ENCODE results near the gene NUDT22. TPM values are rescaled to one million over a fixed set of nuclear protein-coding genes. Genes with fewer than 3 reads are reported as not detected.

Gene NUDT22
- total RNA-seq, 1 donor from 2014 or later = 79.4 TPM

DNA sequence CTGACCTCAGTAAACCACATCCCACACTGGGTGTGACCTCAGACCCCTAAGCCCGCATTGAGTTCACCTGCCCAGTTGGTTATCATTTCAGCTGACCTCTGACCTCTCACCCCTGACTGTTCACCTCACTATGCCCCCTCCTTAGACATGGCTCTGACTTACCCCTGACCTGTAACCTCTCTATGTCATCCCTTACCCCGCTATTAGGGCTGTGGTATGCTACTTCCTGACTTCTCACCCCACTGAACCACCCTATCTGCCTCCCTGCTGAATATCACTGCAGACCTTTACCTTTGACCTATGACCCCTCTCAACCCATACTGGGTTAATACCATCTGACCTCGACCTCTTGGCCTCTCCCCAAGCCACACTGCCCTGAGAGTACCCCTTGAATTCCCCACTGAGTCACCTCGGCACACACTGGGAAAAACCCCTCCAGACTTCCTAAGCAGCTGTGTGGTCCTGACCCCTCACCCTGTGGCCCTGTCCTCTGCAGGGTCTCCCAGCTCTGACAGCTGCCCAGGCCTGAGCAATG lies 33.5 kb downstream of the NUDT22 start:
- Mint-ChIP-seq H3K9me3 (no peaks in the 10 kb centered on the region), H3K27ac (peak overlapping the region; percentile 8), H3K4me3 (no peak overlapping the region), H3K4me1 (ENCODE audit: low read depth) (peaks cover 12% of the 10 kb centered on the region), H3K36me3 (ENCODE audit: low read depth) (peaks cover 15% of the 10 kb centered on the region), H3K27me3 (ENCODE audit: insufficient read depth) (no peaks in the 10 kb centered on the region)
- DNase-seq (ENCODE audit: low spot score) = no peak
- intact Hi-C loops (cut with micrococcal nuclease) = no loop called here

DNA sequence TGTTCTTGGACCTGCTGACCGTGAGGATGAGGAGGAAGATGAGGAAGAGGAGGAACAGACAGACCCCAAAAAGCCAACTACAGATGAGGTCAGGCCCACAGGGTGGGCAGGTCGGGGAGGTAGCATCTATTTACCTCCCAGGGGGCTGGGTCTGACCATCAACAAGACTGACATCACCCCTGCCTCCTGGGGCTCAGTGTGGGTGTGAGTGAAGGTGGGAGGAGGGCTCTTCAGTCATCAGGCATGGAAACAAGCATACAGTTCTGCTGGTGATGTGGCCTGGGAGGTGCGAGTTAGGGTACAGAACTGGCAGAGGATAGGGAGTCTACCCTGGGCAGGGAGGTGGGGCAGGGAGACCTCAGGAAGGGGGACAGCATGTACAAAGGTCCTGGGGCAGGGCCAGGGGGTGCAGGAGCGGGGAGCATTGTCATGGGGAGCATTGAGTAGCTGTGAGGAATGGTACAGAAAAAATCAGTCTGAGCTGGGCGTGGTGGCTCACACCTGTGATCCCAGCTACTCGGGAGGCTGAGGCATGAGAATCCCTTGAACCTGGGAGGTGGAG lies 34.2 kb downstream of the NUDT22 start:
- no peaks in the 10 kb centered on the region for H3K9me3 Mint-ChIP-seq
- no peak overlapping the region for H3K4me3 Mint-ChIP-seq
- peaks cover 12% of the 10 kb centered on the region for H3K4me1 Mint-ChIP-seq (ENCODE audit: low read depth)
- H3K27ac Mint-ChIP-seq = peak overlapping the region; percentile 36
- DNase-seq (ENCODE audit: low spot score) = no peak
- H3K36me3 Mint-ChIP-seq (ENCODE audit: low read depth) = peaks cover 15% of the 10 kb centered on the region
- no peaks in the 10 kb centered on the region for H3K27me3 Mint-ChIP-seq (ENCODE audit: insufficient read depth)
- intact Hi-C loops (cut with micrococcal nuclease) = no loop called here

- no peak overlapping the region for H3K27ac Mint-ChIP-seq
- no peak overlapping the region for H3K4me3 Mint-ChIP-seq
- no peak for DNase-seq (ENCODE audit: low spot score)
- H3K36me3 Mint-ChIP-seq (ENCODE audit: low read depth) = peaks cover 17% of the 10 kb centered on the region
- H3K27me3 Mint-ChIP-seq (ENCODE audit: insufficient read depth) = no peaks in the 10 kb centered on the region
- intact Hi-C loops (cut with micrococcal nuclease) = no loop called here
- H3K4me1 Mint-ChIP-seq (ENCODE audit: low read depth) = peaks cover 12% of the 10 kb centered on the region
- H3K9me3 Mint-ChIP-seq = no peaks in the 10 kb centered on the region
Observed at GRCh38 chr11:64261556-64262080, 35.5 kb downstream of the NUDT22 start.

- Mint-ChIP-seq H3K27me3 (ENCODE audit: insufficient read depth) (no peaks in the 10 kb centered on the region), H3K27ac (no peak overlapping the region), H3K36me3 (ENCODE audit: low read depth) (peaks cover 17% of the 10 kb centered on the region), H3K4me1 (ENCODE audit: low read depth) (peaks cover 12% of the 10 kb centered on the region), H3K9me3 (no peaks in the 10 kb centered on the region), H3K4me3 (no peak overlapping the region)
- intact Hi-C loops (cut with micrococcal nuclease) = no loop called here
- no peak for DNase-seq (ENCODE audit: low spot score)
Observed at GRCh38 chr11:64262271-64263002, 36.4 kb downstream of the NUDT22 start.

DNA sequence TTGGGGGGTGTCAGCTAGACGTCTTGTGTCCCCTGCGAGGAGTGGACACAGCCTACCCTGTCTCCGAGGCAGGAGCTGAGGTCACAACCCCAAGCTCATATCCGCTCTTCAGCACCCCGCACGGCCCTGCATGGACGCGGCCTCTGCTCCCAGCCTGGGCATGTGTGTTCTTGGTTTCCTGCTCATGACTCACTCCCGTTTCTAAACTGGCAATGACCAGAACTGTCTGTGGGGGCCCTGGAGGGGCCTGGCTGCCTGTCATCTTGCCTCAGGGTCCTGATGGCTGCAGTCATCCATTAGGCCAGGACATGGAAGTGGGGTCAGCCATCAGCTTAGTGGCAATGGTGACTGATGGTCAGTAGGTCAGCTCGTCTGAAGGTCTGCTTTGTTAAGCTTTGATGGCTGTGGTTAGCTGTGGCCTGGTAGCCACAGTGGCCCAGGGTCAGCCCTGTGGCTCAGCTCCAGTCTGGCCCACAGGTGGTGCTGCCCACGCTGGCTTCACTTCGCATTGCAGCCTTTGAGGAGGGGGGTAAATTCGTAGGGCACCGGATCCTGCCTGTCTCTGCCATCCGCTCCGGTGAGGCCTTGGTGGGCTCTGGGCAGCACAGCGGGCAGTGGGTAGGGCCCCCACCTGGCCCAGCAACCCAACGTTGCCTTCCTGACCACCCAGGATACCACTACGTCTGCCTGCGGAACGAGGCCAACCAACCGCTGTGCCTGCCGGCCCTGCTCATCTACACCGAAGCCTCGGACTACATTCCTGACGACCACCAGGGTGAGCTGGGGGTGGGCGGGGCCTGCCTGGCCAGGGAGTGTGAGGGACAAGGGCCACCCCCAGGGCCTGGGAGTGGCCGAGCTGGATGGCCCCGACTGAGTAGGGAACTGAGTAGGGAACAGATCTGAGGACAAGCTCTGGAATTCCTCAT lies 37.2 kb downstream of the NUDT22 start:
- no peak for DNase-seq (ENCODE audit: low spot score)
- Mint-ChIP-seq H3K36me3 (ENCODE audit: low read depth) (peaks cover 20% of the 10 kb centered on the region), H3K27me3 (ENCODE audit: insufficient read depth) (no peaks in the 10 kb centered on the region), H3K4me1 (ENCODE audit: low read depth) (peaks cover 19% of the 10 kb centered on the region), H3K27ac (no peak overlapping the region), H3K4me3 (no peak overlapping the region), H3K9me3 (no peaks in the 10 kb centered on the region)
- intact Hi-C loops (cut with micrococcal nuclease) = no loop called here

- H3K27ac Mint-ChIP-seq = no peak overlapping the region
Observed at GRCh38 chr11:64263947-64264317, 37.9 kb downstream of the NUDT22 start.

GRCh38 chr11:64264371-64264852 lies 38.3 kb downstream of the NUDT22 start:
- peaks cover 21% of the 10 kb centered on the region for H3K36me3 Mint-ChIP-seq (ENCODE audit: low read depth)
- DNase-seq (ENCODE audit: low spot score) = no peak
- H3K27ac Mint-ChIP-seq = no peak overlapping the region
- H3K9me3 Mint-ChIP-seq = no peaks in the 10 kb centered on the region
- no peaks in the 10 kb centered on the region for H3K27me3 Mint-ChIP-seq (ENCODE audit: insufficient read depth)
- H3K4me1 Mint-ChIP-seq (ENCODE audit: low read depth) = peaks cover 25% of the 10 kb centered on the region
- intact Hi-C loops (cut with micrococcal nuclease) = no loop called here
- no peak overlapping the region for H3K4me3 Mint-ChIP-seq

More at GRCh38 chr11:64263947-64264317, 37.9 kb downstream of the NUDT22 start:
- Mint-ChIP-seq H3K9me3 (no peaks in the 10 kb centered on the region), H3K4me3 (no peak overlapping the region), H3K27me3 (ENCODE audit: insufficient read depth) (no peaks in the 10 kb centered on the region), H3K4me1 (ENCODE audit: low read depth) (peaks cover 25% of the 10 kb centered on the region), H3K36me3 (ENCODE audit: low read depth) (peaks cover 21% of the 10 kb centered on the region)
- intact Hi-C loops (cut with micrococcal nuclease) = no loop called here
- DNase-seq (ENCODE audit: low spot score) = no peak

GRCh38 chr11:64265176-64266160 lies 39.4 kb downstream of the NUDT22 start:
- no peak overlapping the region for H3K27ac Mint-ChIP-seq
- no peaks in the 10 kb centered on the region for H3K9me3 Mint-ChIP-seq
- DNase-seq (ENCODE audit: low spot score) = no peak
- H3K4me3 Mint-ChIP-seq = no peak overlapping the region
- H3K36me3 Mint-ChIP-seq (ENCODE audit: low read depth) = peaks cover 11% of the 10 kb centered on the region
- no peaks in the 10 kb centered on the region for H3K27me3 Mint-ChIP-seq (ENCODE audit: insufficient read depth)
- H3K4me1 Mint-ChIP-seq (ENCODE audit: low read depth) = peaks cover 21% of the 10 kb centered on the region
- intact Hi-C loops (cut with micrococcal nuclease) = no loop called here

DNA sequence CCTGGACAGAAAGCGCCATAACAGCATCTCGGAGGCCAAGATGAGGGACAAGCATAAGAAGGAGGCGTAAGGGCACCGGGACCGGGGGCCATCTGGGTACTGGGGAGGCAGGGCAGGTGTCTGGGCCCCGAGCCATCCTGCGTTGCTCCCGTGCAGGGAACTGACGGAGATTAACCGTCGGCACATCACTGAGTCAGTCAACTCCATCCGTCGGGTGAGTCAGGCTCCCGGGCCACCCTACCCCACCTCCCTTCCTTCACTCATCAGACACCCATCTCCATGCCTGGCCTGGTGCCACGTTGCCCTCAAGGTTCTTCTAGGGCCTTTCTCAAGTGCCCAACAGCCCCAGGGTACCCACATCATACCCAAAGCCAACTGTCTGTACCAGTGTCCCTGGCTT lies 40.3 kb downstream of the NUDT22 start:
- Mint-ChIP-seq H3K27ac (no peak overlapping the region), H3K27me3 (ENCODE audit: insufficient read depth) (no peaks in the 10 kb centered on the region), H3K4me3 (no peak overlapping the region), H3K9me3 (no peaks in the 10 kb centered on the region), H3K36me3 (ENCODE audit: low read depth) (peaks cover 11% of the 10 kb centered on the region), H3K4me1 (ENCODE audit: low read depth) (peaks cover 21% of the 10 kb centered on the region)
- intact Hi-C loops (cut with micrococcal nuclease) = no loop called here
- DNase-seq (ENCODE audit: low spot score) = no peak

GRCh38 chr11:64267207-64267945 lies 41.3 kb downstream of the NUDT22 start:
- Mint-ChIP-seq H3K4me1 (ENCODE audit: low read depth) (peaks cover 28% of the 10 kb centered on the region), H3K27ac (peak overlapping the region; percentile 51), H3K4me3 (peak overlapping the region; percentile 49), H3K36me3 (ENCODE audit: low read depth) (peaks cover 11% of the 10 kb centered on the region), H3K27me3 (ENCODE audit: insufficient read depth) (no peaks in the 10 kb centered on the region), H3K9me3 (no peaks in the 10 kb centered on the region)
- DNase-seq (ENCODE audit: low spot score) = no peak
- intact Hi-C loops (cut with micrococcal nuclease) = no loop called here
